B cell (primary cell): Measurements from ENCODE around the gene MOB3B. TPM values are rescaled to one million over a fixed set of nuclear protein-coding genes. Genes with fewer than 3 reads are reported as not detected.

Source experiments
- ATAC-seq: fragments of 200-7000 bp; cut with Tn5 transposase; one replicate; pipeline ENCODE4 v1.10.0; 2021; ENCODE audit warnings: low read depth, mild to moderate bottlenecking, moderate number of reproducible peaks, moderate library complexity
- CTCF ChIA-PET: fragments of 350-600 bp; sonication (Branson Sonifier 250); formaldehyde crosslinking; loops from one replicate; lab custom pipeline; 2021; ENCODE audit warnings: antibody characterized with exemption, inconsistent platforms; lab: Charles Lee
- POLR2A ChIA-PET: fragments of 350-600 bp; sonication (Branson Sonifier 250); formaldehyde crosslinking; loops from one replicate; lab custom pipeline; 2021; ENCODE audit warnings: antibody characterized with exemption; lab: Charles Lee
- DNase-seq: peaks from one replicate; pipeline ENCODE4 v3.0.0; 2013
- H2AFZ ChIP-seq: 2 replicates; pipeline ENCODE4 v1.6.1; 2012; ENCODE audit warnings: mild to moderate bottlenecking, low read depth, low read length; ENCODE audit not compliant: insufficient read depth, poor library complexity, severe bottlenecking
- H3K27ac ChIP-seq, 2 donors: 1 replicate in 1 of 2; 2 replicates in 1 of 2; pipeline ENCODE4 v1.5.1; 2012 to 2013; ENCODE audit warnings: low read length in 2 of 2, mild to moderate bottlenecking in 2 of 2, moderate library complexity in 1 of 2
- H3K27me3 ChIP-seq, 4 experiments: fragments of 200-600 bp in 1 of 4; sonication (generic) in 1 of 4; replicated peaks in 1 of 4; 1 replicate in 2 of 4; 2 replicates in 2 of 4; pipeline versions ENCODE4 v1.6.1 to v1.7.0; 2013 to 2016; ENCODE audit warnings: low read length in 3 of 4, mild to moderate bottlenecking in 2 of 4, mixed read lengths in 1 of 4, moderate library complexity in 1 of 4; ENCODE audit not compliant: insufficient read depth in 4 of 4, control insufficient read depth in 3 of 4; ENCODE audit errors: control extremely low read depth in 1 of 4
- H3K36me3 ChIP-seq, 2 experiments: replicated peaks in 1 of 2; 1 replicate in 1 of 2; 2 replicates in 1 of 2; pipeline versions ENCODE4 v1.6.1 to v1.7.1; 2013; ENCODE audit warnings: low read length in 1 of 2; ENCODE audit not compliant: insufficient read depth in 2 of 2, control insufficient read depth in 1 of 2; ENCODE audit errors: control extremely low read depth in 1 of 2, extremely low read depth in 1 of 2
- H3K4me1 ChIP-seq, 2 donors: fragments of 200-600 bp in 1 of 2; sonication (generic) in 1 of 2; 1 replicate in 1 of 2; 2 replicates in 1 of 2; pipeline versions ENCODE4 v1.5.1 to v1.6.1; 2013 to 2017; ENCODE audit warnings: low read length in 2 of 2; ENCODE audit not compliant: control insufficient read depth in 2 of 2, insufficient read depth in 2 of 2
- H3K4me2 ChIP-seq: replicated peaks from 2 replicates; pipeline ENCODE3; 2012; ENCODE audit warnings: mild to moderate bottlenecking, low read depth, low read length; ENCODE audit not compliant: poor library complexity, severe bottlenecking
- H3K4me3 ChIP-seq, 5 experiments: fragments of 200-600 bp in 1 of 5; sonication (generic) in 1 of 5; 1 replicate in 3 of 5; 2 replicates in 2 of 5; pipeline versions ENCODE4 v1.5.1 to v1.7.0; 2011 to 2016; ENCODE audit warnings: low read length in 4 of 5, mild to moderate bottlenecking in 4 of 5, low read depth in 2 of 5, control low read depth in 1 of 5, moderate library complexity in 1 of 5; ENCODE audit not compliant: insufficient read depth in 1 of 5; ENCODE audit errors: control extremely low read depth in 1 of 5, extremely low read depth in 1 of 5
- H3K79me2 ChIP-seq: fragments of 200-600 bp; sonication (generic); one replicate; pipeline ENCODE4 v1.6.0; 2016; ENCODE audit warnings: low read length; ENCODE audit not compliant: control insufficient read depth, insufficient read depth
- H3K9ac ChIP-seq: fragments of 200-600 bp; sonication (generic); 2 replicates; pipeline ENCODE4 v1.6.1; 2017; ENCODE audit warnings: mild to moderate bottlenecking, low read length, moderate library complexity
- H3K9me3 ChIP-seq, 3 donors: one replicate each; pipeline versions ENCODE4 v1.6.1 to v1.7.1; 2013; ENCODE audit warnings: low read length in 2 of 3; ENCODE audit not compliant: control insufficient read depth in 2 of 3, insufficient read depth in 1 of 3; ENCODE audit errors: control extremely low read depth in 1 of 3
- H4K20me1 ChIP-seq: 2 replicates; pipeline ENCODE4 v1.6.0; 2012; ENCODE audit warnings: mild to moderate bottlenecking, low read length; ENCODE audit not compliant: insufficient read depth, control insufficient read depth, poor library complexity, severe bottlenecking
- H3K27ac Mint-ChIP-seq: one replicate; pipeline ENCODE4 v1.8.0; 2021; ENCODE audit warnings: mixed read lengths
- H3K27me3 Mint-ChIP-seq: one replicate; pipeline ENCODE4 v1.8.0; 2021; ENCODE audit warnings: mixed read lengths
- H3K4me1 Mint-ChIP-seq: one replicate; pipeline ENCODE4 v1.8.0; 2021; ENCODE audit warnings: mixed read lengths
- H3K4me3 Mint-ChIP-seq: one replicate; pipeline ENCODE4 v1.8.0; 2021; ENCODE audit warnings: mixed read lengths
- H3K9me3 Mint-ChIP-seq: one replicate; pipeline ENCODE4 v1.8.0; 2022; ENCODE audit warnings: mixed read lengths; ENCODE audit not compliant: insufficient read depth
- EZH2 ChIP-seq: IDR thresholded peaks from 2 replicates; pipeline ENCODE4 v1.6.1; 2012; ENCODE audit warnings: borderline replicate concordance, low read depth, mild to moderate bottlenecking, moderate library complexity, low read length; ENCODE audit not compliant: insufficient read depth, poor library complexity, severe bottlenecking
- WGBS: methylation state at CpG from one replicate; pipeline ENCODE4 v1.1.5; 2013; ENCODE audit warnings: missing lambda C conversion rate; ENCODE audit not compliant: insufficient coverage; 5-methylcytosine and 5-hydroxymethylcytosine counted together
- intact Hi-C: fragments of 100-400 bp; cut with micrococcal nuclease; formaldehyde crosslinking; loops from one replicate; pipeline ENCODE4 v1.10.0; 2022
- polyA plus RNA-seq: library from polyadenylated mRNA; depleted of rRNA; stranded (reverse); fragments of >200 nt; gene quantifications from 2 replicates; pipeline ENCODE4 v1.2.3, GENCODE V29; 2012
- total RNA-seq, 2 donors: library from RNA; stranded (reverse); fragments of 120-200 nt in 1 of 2; gene quantifications; 1 replicate in 1 of 2; 2 replicates in 1 of 2; pipeline versions ENCODE4 v1.2.3 to v1.2.4, GENCODE V29; 2013 to 2022
- TF ChIP-seq, protein P1 (sequence below): fragments of 200-600 bp; IDR thresholded peaks from one replicate; pipeline ENCODE4 v1.8.0; 2022; ENCODE audit warnings: antibody characterized with exemption, mild to moderate bottlenecking

Gene MOB3B
- total and polyA plus RNA-seq, 2 donors (not counting 1 experiment from before 2014, with no cell fraction given) = 7.3 to 7.9 TPM

DNA sequence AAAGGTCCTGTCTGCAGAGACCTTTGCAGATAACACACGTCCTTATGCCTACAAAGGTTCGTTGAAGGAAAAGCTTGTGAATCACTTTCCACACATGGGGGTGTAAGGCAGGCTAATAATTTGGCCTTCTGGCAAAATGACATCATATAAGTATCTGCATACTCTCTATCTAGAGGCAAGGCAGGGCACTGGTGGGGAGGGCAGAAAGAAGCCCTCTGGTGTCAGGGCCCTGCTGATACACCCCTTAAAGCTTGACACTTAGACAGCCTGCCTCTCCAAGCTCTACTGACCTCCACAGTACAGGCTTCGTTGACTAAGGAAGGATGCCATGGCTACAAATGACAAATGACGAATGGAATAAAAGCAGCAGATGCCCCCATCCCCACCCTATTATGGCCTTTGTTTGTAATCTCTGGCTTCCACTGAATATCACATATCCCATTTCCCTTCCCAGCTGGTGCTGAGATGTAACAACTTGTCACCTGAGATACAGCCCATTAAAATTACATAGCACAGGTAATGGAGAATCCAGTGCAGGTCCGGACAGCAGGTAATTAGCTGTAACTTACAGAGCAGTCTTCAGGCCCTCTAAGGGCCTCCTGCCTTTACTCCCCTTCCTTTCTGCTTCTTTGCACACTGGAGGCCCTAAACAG is 82.5 kb downstream of the MOB3B start:
- intact Hi-C loops = no loop called here
- Histone ChIP-seq H3K4me3 (no peak overlapping the region), H3K27me3 (no peaks in the 10 kb centered on the region), H3K79me2 (peaks cover 76% of the 10 kb centered on the region), H3K9me3 (peaks cover 0 to 11% (median 0%) of the 10 kb centered on the region in 3 donors), H3K4me2 (peak overlapping the region; percentile 6), H3K9ac (no peak overlapping the region), H3K36me3 (peaks cover 4 to 15% of the 10 kb centered on the region in 2 experiments), H3K27ac (no peak overlapping the region), H3K4me1 (peaks cover 27% of the 10 kb centered on the region in 2 donors), H4K20me1 (peaks cover 10% of the 10 kb centered on the region), H2AFZ (no peak overlapping the region)
- peaks cover 60% of the 10 kb centered on the region for H3K4me1 Mint-ChIP-seq
- DNase-seq = no peak
- H3K4me3 Mint-ChIP-seq = no peak overlapping the region
- no peaks in the 10 kb centered on the region for H3K27me3 Mint-ChIP-seq
- H3K9me3 Mint-ChIP-seq = peaks cover 2% of the 10 kb centered on the region
- ATAC-seq = peak; percentile 60
- CTCF ChIA-PET = interaction anchor here (0.7 to 1.2 kb wide), 5 partner anchors 14 to 92 kb away, joined by 3 to 6 read pairs (median 3); partner anchors contain the start of gene MOB3B
- WGBS = 67% methylated on average over 1 of the region's 5 CpGs
- no peak for TF ChIP-seq EZH2
- TF ChIP-seq, protein P1, sequence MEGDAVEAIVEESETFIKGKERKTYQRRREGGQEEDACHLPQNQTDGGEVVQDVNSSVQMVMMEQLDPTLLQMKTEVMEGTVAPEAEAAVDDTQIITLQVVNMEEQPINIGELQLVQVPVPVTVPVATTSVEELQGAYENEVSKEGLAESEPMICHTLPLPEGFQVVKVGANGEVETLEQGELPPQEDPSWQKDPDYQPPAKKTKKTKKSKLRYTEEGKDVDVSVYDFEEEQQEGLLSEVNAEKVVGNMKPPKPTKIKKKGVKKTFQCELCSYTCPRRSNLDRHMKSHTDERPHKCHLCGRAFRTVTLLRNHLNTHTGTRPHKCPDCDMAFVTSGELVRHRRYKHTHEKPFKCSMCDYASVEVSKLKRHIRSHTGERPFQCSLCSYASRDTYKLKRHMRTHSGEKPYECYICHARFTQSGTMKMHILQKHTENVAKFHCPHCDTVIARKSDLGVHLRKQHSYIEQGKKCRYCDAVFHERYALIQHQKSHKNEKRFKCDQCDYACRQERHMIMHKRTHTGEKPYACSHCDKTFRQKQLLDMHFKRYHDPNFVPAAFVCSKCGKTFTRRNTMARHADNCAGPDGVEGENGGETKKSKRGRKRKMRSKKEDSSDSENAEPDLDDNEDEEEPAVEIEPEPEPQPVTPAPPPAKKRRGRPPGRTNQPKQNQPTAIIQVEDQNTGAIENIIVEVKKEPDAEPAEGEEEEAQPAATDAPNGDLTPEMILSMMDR = no peak
- POLR2A ChIA-PET = interaction anchor here (1.6 kb wide), 1 partner anchor 13 kb away, joined by 3 read pairs; no protein-coding TSS in a partner anchor
- peak overlapping the region; percentile 27 for H3K27ac Mint-ChIP-seq

DNA sequence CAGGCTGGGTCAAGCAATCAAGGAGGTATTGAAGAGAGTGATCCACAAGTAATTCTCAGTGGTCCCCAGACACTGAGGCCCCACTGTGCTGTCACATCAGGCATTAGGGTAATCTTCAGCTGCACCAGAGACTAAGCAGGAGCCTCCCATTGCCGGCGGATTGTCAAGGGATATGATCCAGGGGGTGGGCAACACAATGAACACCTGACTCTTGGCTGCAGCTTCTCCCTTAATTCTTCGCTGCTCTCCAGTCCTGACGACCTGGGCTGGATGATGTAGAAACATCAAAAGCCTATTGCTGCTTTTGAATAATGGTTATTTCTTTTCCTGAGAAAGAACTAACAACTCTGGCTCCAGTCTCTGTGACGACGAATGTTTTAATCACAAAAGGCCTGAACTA is 83.9 kb downstream of the MOB3B start:
- Histone ChIP-seq H2AFZ (no peak overlapping the region), H3K4me1 (peaks cover 39 to 40% of the 10 kb centered on the region in 2 donors), H3K36me3 (peaks cover 4 to 7% of the 10 kb centered on the region in 2 experiments), H3K9ac (no peak overlapping the region), H3K27me3 (no peaks in the 10 kb centered on the region), H3K27ac (no peak overlapping the region), H3K4me2 (no peak overlapping the region), H3K79me2 (peaks cover 63% of the 10 kb centered on the region), H3K9me3 (peaks cover 0 to 11% (median 0%) of the 10 kb centered on the region in 3 donors), H4K20me1 (peaks cover 10% of the 10 kb centered on the region), H3K4me3 (no peak overlapping the region)
- CTCF ChIA-PET = interaction anchor here (0.6 to 1.3 kb wide), 3 partner anchors 8 to 81 kb away, joined by 3 read pairs; no protein-coding TSS in a partner anchor
- 97% methylated on average over 3 of the region's 6 CpGs for WGBS
- H3K4me3 Mint-ChIP-seq = no peak overlapping the region
- ATAC-seq (no peak), DNase-seq (no peak)
- peaks cover 61% of the 10 kb centered on the region for H3K4me1 Mint-ChIP-seq
- peaks cover 2% of the 10 kb centered on the region for H3K9me3 Mint-ChIP-seq
- peak overlapping the region; percentile 47 for H3K27ac Mint-ChIP-seq
- POLR2A ChIA-PET = interaction anchor here (1.6 kb wide), 1 partner anchor 12 kb away, joined by 3 read pairs; no protein-coding TSS in a partner anchor
- H3K27me3 Mint-ChIP-seq = no peaks in the 10 kb centered on the region
- intact Hi-C loops = no loop called here
- no peak for TF ChIP-seq EZH2
- TF ChIP-seq, protein P1 = no peak
